ENCODE data around the gene ABHD16B. TPM values are rescaled to one million over a fixed set of nuclear protein-coding genes. Genes with fewer than 3 reads are reported as not detected.

ABHD16B gene
- total RNA-seq, 4 donors from 2014 or later, result not detected

DNA sequence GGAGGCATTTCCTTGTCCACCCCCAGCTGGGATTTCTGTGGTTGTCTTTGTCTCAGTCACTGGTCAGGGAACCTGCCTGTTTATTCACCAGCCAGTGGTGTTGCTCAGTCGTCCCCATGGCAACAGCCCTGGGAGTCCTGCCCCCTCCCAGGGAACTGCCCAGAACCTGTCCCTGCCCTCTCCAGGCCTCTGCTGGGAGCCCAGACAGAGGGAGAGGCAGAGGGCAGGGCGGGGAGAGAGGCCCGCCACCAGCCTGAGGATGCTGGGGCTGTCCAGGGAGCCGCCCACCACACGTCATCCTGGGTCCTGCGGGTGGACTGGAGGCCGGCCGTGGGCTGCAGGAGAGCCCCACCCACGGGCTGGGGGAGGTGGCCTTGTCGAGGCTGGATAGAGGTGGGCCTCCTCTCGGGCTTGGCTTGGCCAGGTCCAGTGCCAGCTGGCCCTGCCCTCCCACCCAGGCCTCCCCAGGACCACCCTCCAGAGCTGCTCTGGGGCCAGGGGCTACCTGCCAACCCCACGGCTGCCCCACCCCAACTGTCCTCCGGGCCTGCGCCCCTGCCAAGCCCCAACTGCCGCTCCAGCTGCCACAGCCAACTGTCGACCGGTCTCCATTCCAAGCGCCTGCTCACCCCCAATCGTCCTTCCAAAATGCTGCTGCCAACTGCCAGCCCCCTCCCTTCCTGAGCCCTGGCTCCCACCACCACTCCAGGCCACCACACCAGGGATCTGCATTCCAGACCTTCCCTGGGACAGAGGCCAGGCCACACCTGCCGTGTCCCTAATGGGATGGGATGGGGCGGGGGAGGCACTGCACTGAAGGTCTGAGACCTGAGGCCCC, 26.1 kb upstream of the ABHD16B start:
- TF ChIP-seq, protein P1, sequence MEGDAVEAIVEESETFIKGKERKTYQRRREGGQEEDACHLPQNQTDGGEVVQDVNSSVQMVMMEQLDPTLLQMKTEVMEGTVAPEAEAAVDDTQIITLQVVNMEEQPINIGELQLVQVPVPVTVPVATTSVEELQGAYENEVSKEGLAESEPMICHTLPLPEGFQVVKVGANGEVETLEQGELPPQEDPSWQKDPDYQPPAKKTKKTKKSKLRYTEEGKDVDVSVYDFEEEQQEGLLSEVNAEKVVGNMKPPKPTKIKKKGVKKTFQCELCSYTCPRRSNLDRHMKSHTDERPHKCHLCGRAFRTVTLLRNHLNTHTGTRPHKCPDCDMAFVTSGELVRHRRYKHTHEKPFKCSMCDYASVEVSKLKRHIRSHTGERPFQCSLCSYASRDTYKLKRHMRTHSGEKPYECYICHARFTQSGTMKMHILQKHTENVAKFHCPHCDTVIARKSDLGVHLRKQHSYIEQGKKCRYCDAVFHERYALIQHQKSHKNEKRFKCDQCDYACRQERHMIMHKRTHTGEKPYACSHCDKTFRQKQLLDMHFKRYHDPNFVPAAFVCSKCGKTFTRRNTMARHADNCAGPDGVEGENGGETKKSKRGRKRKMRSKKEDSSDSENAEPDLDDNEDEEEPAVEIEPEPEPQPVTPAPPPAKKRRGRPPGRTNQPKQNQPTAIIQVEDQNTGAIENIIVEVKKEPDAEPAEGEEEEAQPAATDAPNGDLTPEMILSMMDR (IDR thresholded peaks at IDR 0.05; ENCODE audit: low read depth), result no peak

DNA sequence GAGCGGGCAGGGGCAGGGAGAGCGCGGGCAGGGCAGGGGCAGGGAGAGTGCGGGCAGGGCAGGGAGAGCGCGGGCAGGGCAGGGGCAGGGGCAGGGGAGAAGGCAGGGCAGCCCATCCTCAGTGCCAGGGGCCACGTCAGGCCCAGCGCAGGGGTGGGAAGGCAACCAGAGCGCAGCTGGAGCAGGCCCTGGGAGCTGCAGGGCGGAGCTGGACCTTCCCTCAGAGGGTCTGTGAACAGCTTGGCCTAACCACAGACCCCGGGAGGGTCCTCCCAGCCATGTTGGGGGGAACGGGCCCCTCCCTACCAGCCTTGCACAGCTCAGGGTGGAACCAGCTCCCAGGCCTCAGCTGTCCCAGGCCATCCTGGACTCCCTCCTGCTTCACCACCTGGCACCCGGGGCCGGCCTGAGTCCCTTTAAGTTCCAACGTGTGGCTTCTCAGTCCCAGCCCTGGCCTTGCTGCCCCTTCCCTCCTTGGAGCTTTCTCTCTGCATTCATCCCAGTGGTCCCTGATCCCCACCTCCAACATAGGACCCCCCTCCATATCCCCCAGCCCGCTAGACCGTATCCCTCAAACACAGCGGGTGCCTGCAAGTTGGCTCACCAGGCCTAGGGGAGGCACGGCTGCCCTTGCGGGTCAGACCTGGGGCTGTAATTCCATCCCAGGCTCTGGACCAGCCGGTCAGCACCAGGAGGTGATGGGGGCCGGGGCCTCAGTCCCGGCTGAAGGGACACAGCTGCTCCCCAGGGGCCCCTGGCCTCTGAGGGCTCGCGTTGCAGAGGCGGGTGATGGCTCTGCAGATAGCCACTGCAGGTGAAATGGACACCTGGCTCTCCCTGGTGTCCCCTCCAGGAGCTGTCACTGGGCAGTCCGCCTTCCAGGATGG, 24.6 kb upstream of the ABHD16B start:
- TF ChIP-seq, protein P1 (IDR thresholded peaks at IDR 0.05; ENCODE audit: low read depth), result no peak

GRCh38 chr20:63837479-63837878, 23.8 kb upstream of the ABHD16B start:
- TF ChIP-seq, protein P1 (IDR thresholded peaks at IDR 0.05; ENCODE audit: low read depth), result no peak

DNA sequence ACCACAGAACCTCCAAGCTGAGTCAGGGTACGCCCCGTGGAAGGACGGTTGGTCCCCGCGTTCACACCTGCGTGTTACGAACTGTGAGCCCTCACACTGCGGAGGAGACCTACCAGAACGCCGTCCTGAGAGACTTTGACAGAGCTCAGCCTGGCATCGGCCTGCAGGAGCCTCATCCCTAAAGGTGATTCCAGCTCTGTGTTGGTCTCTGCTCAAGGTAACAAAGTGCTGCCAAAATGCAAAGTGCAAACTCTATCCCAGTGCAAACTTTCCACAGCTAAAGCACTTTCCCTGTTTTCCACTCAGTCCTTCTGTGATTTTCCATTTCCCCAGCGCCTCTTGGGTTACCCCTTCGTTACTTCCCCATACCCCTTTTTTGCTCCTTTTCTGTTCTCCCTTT, 21.7 kb upstream of the ABHD16B start:
- TF ChIP-seq, protein P1 (IDR thresholded peaks at IDR 0.05; ENCODE audit: low read depth), result no peak

DNA sequence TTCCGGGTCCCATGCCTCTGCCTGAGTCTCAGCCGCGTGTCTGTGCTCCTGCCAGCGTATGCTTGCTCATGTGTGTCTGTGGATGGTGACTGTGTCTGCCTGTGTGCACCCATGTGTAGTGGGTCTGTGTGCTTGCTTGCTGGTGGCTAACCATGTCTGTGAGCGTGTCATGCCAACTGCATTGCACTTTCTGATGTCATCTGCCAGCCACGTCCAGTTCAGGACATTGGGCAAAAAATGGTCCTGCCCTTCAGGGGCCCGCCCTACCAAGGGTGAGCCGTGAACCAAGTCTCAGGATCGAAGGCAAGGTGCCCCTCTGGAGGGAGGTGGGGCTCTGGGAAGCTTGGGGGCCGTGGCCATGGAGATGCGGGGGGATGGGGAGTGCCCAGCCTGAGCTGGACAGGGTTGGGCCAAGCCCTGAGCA, 20.9 kb upstream of the ABHD16B start:
- TF ChIP-seq, protein P1 (IDR thresholded peaks at IDR 0.05; ENCODE audit: low read depth), result no peak

DNA sequence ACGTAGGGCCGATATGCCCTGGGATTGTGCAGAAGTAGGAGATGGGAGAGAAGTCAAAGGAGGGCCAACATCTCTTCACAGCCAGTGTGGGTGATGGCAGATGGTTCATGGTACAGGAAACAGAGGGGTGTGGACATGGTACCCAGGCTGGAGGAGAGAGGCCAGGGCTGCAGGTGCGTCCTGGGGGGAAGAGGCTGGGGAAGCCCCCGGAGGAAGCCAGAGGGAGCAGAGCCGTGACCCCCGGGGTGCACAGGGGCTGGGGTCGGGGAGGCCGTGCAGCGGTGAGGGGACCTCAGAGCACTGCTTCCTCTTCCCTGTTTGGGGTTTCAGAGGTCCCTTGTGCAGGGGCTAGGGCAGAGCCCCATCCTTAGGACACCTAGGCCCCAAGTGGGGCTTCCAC, 19.0 kb upstream of the ABHD16B start:
- TF ChIP-seq, protein P1 (IDR thresholded peaks at IDR 0.05; ENCODE audit: low read depth), result no peak

DNA sequence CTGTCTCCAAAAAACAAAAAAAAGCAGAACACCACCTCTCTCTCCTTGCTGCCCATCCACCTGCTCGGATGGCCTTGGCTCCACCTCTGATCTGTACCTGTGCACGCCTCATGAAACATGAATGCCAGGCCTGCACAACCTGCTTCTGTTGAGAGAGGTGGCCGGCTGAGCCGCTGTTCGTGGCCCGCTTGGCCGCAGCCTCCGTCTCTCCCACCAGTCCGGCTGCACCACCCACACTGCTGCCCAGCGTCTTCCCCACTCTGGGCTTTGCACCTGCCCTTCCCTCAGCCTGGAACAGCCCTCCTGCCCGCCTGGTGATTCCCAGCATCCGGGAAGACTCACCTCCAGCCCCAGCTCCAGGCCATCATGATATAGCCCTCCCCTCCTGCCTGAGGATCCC, 18.1 kb upstream of the ABHD16B start:
- TF ChIP-seq, protein P1 (IDR thresholded peaks at IDR 0.05; ENCODE audit: low read depth), result no peak

Data from subcutaneous adipose tissue (tissue), 4 donors.